KOPT-K1 (cell line): ENCODE measurements around the gene ART5.

ENCODE experiments used
- H3K27ac ChIP-seq: fragments of 200-600 bp; sonication (generic); 2 replicates; pipeline ENCODE4 v1.5.1; 2016; ENCODE audit warnings: antibody characterized with exemption, mild to moderate bottlenecking, low read depth, low read length; ENCODE audit not compliant: poor library complexity, severe bottlenecking
- H3K36me3 ChIP-seq: fragments of 200-600 bp; sonication (generic); 2 replicates; pipeline ENCODE4 v1.5.1; 2017; ENCODE audit warnings: antibody characterized with exemption, mild to moderate bottlenecking, low read length, moderate library complexity; ENCODE audit not compliant: insufficient read depth
- H3K9me3 ChIP-seq: fragments of 200-600 bp; sonication (generic); 2 replicates; pipeline ENCODE4 v1.5.1; 2017; ENCODE audit warnings: antibody characterized with exemption, low read length, mild to moderate bottlenecking; ENCODE audit not compliant: insufficient read depth, poor library complexity, severe bottlenecking

Gene ART5

GRCh38 chr11:3641701-3642070, at the start of gene ART5:
Gene ART5, minus strand, starts transcription at chr11:3641992. Its CDS starts 130 bp downstream, at chr11:3641862.
- H3K36me3 ChIP-seq, result no peaks in the 10 kb centered on the region
- H3K27ac ChIP-seq, result no peak within 1 kb of the TSS
- peaks cover 29% of the 10 kb centered on the region for H3K9me3 ChIP-seq

GRCh38 chr11:3686751-3687150, 45.0 kb upstream of the ART5 start:
- Histone ChIP-seq H3K27ac (no peak overlapping the region), H3K9me3 (no peaks in the 10 kb centered on the region), H3K36me3 (peaks cover 94% of the 10 kb centered on the region)

GRCh38 chr11:3685923-3686322, 44.1 kb upstream of the ART5 start:
- Histone ChIP-seq H3K9me3 (no peaks in the 10 kb centered on the region), H3K36me3 (peaks cover 94% of the 10 kb centered on the region), H3K27ac (no peak overlapping the region)

- no peak overlapping the region for H3K27ac ChIP-seq
- H3K36me3 ChIP-seq, result peaks cover 94% of the 10 kb centered on the region
- H3K9me3 ChIP-seq, result no peaks in the 10 kb centered on the region
Observed at GRCh38 chr11:3684819-3685172, 43.0 kb upstream of the ART5 start.

GRCh38 chr11:3684129-3684818, 42.5 kb upstream of the ART5 start:
- Histone ChIP-seq H3K36me3 (peaks cover 94% of the 10 kb centered on the region), H3K9me3 (no peaks in the 10 kb centered on the region), H3K27ac (no peak overlapping the region)

- H3K27ac ChIP-seq, result no peak overlapping the region
- no peaks in the 10 kb centered on the region for H3K9me3 ChIP-seq
- peaks cover 99% of the 10 kb centered on the region for H3K36me3 ChIP-seq
Observed at GRCh38 chr11:3683039-3683438, 41.2 kb upstream of the ART5 start.

GRCh38 chr11:3679077-3679476, 37.3 kb upstream of the ART5 start:
- H3K36me3 ChIP-seq, result peaks cover 99% of the 10 kb centered on the region
- H3K27ac ChIP-seq, result no peak overlapping the region
- H3K9me3 ChIP-seq, result no peaks in the 10 kb centered on the region

- Histone ChIP-seq H3K27ac (no peak overlapping the region), H3K36me3 (peaks cover 100% of the 10 kb centered on the region), H3K9me3 (no peaks in the 10 kb centered on the region)
Observed at GRCh38 chr11:3675971-3676370, 34.2 kb upstream of the ART5 start.

- Histone ChIP-seq H3K9me3 (no peaks in the 10 kb centered on the region), H3K36me3 (peaks cover 100% of the 10 kb centered on the region), H3K27ac (no peak overlapping the region)
Observed at GRCh38 chr11:3674189-3674588, 32.4 kb upstream of the ART5 start.

GRCh38 chr11:3671334-3672254, 29.8 kb upstream of the ART5 start, which contains the start of gene CHRNA10:
Gene CHRNA10, minus strand, starts transcription at chr11:3671384. Its CDS starts 72 bp downstream, at chr11:3671312.
- H3K9me3 ChIP-seq, result no peaks in the 10 kb centered on the region
- no peak within 1 kb of the TSS for H3K27ac ChIP-seq
- H3K36me3 ChIP-seq, result peaks cover 97% of the 10 kb centered on the region

GRCh38 chr11:3669742-3670183, 28.0 kb upstream of the ART5 start:
- H3K36me3 ChIP-seq, result peaks cover 97% of the 10 kb centered on the region
- no peak overlapping the region for H3K27ac ChIP-seq
- no peaks in the 10 kb centered on the region for H3K9me3 ChIP-seq

GRCh38 chr11:3669128-3669527, 27.3 kb upstream of the ART5 start:
- peaks cover 97% of the 10 kb centered on the region for H3K36me3 ChIP-seq
- H3K9me3 ChIP-seq, result no peaks in the 10 kb centered on the region
- H3K27ac ChIP-seq, result no peak overlapping the region

GRCh38 chr11:3667149-3668035, 25.6 kb upstream of the ART5 start:
- H3K9me3 ChIP-seq, result no peaks in the 10 kb centered on the region
- peaks cover 84% of the 10 kb centered on the region for H3K36me3 ChIP-seq
- H3K27ac ChIP-seq, result no peak overlapping the region

- peaks cover 70% of the 10 kb centered on the region for H3K36me3 ChIP-seq
- no peak overlapping the region for H3K27ac ChIP-seq
- H3K9me3 ChIP-seq, result no peaks in the 10 kb centered on the region
Observed at GRCh38 chr11:3666023-3666530, 24.3 kb upstream of the ART5 start.
